NCI-H2171 treated with DMSO at 0.1 percent for 48 hours (cell line): ENCODE data around the gene FMNL3.

ENCODE experiments used
- DNase-seq: peaks from one replicate; lab custom pipeline; 2025; lab: John Stamatoyannopoulos, UW

Gene FMNL3

DNA sequence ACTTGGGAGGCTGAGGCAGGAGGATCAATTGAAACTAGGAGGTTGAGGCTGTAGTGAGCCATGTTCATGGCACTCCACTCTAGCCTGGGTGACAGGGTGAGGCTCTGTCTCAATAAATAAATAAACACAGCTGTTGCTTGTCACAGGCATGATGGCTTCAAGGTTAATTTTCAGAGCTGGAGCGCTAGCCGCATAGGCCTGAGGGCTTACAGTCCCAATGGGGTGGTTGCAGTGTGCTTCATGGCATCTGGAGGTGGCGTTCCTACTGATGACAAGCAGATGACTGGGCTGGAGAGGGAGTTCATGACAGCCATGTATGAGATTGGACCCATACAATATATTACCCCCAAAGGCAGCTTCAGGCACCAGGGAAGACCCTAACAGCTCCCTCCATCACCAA lies 1.6 kb upstream of the FMNL3 start:
- DNase-seq, result no peak

DNA sequence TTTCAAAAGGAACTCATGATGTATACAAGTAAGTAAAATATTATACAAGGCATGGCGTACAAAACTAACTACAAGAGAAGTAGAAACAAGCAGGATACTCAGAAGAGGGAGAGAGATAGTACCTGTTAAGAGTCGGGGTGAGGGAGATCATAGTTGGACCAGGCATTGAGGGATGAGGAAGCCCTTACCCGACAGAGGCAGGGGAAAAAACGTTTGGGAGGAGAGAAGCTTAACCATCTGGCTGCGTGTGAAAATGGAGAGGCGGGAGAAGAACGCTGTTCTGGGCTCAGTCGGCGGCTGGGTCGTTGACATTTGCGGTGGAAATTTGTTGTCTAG lies 575 bp upstream of the FMNL3 start:
- DNase-seq, result no peak

DNA sequence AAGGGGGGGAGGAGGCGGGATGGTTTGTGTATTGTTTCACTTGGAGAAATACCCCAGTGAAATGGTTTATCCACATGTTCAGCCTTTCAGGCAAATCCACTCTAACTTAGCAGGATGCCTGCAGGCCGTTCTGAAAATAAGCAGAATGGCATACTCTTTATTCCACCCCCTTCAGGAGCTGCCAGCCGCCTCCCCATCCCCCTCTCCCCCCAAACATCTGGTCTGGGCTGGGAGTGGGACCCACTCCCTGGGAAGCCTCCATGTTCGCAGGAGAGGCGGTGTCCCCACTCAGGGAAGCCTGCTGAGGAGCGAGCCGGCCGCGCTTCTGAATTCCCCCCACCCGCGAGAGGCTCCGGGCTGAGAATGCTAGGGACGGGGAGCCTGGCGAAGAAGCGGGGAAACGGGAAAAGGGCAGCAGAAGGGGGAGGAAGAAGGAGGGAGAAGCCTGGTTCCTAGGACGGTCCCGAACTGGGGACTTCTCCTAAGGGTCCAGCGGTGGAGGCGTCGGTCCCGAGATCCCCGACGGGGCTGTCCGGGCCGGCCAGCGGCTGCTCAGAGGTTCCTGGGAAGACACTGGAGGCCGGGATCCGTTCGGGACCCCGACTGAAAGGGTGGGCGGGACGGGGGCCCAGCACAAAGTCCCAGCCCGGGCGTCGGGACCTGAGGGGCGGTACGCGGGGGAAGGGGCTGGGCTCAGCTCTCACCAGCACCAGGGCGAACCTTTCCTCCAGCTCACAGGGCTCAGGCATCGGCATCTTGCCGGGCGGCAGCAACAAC lies 666 bp downstream of the FMNL3 start:
- DNase-seq, result peak; percentile 46

DNA sequence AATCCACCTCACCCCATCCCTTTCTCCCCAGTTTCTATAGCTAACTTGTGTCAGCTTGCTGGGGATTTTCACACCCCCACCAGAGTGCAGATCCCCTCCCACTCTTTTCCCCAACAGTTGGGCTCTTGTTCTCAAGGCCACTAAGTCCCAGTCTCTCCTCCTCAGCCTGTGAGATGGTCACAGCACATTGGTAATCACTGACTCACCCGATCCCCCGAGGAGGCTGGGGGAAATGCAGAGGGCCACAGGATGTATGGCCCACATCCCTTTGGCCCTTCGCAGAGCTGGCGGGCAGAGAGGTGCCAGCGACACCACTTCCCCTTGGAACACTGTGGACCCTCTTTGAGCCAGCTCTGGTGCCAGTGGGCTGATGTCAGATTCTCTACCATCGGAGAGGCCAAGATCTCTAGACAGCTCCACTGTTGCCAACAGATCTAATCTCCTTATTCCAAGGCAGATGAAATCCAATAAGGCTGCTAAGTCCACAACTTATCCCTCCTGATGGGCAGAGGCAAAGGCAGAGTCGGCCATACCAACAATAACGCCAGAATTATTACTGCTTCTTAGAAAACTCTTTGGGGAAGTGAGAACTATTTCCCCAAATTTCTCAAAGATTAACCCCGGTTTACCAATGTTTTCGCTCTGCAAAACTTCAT lies 1.6 kb downstream of the FMNL3 start:
- no peak for DNase-seq

DNA sequence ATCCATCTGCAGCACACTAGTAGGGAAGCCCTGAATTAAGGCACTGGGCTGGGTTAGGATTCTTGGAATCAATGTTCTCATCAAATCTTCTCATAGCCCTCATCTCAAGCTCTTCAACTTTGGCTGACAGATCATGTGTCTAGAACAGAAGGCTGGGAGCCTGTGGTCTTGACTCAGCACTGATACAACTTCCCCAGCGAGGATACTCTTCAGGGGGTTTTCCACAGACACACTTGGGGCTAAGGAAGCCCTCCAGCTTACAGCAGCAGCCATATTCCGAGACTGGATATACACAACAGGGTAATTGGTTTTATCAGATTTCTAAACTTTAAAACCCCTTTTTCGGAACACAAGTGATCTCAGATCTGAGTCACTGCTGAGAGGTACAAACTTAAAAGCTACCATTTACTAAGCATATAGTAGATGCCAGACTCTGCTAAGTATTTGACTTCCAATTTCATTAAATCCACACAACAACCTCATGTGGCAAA lies 3.5 kb downstream of the FMNL3 start:
- DNase-seq, result no peak

DNA sequence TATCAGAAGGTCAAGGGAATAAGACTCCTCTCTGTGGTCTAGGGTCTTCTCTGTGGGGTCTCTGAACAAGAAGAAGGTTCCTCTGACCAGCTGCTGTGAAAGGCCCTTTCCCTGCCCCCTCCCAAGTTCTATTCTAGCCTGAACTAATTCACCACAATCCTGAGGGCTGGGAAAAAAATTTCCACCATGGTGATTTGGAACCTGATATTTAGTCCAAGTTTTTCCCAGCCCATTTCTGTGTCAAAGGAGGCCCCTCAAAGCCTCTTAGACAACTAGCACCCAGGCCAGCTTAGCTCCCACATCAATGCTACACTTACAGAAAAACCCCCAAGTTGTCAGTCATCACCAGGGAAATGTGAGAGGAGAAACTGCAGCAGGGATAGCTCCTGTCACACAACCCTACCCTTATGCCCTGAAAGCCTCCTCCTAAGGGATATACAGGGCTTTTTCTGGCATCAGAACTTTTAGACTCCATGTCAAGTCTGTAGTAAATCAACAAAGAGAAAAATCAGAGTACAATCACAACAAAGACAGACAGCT lies 4.5 kb downstream of the FMNL3 start:
- DNase-seq, result no peak

DNA sequence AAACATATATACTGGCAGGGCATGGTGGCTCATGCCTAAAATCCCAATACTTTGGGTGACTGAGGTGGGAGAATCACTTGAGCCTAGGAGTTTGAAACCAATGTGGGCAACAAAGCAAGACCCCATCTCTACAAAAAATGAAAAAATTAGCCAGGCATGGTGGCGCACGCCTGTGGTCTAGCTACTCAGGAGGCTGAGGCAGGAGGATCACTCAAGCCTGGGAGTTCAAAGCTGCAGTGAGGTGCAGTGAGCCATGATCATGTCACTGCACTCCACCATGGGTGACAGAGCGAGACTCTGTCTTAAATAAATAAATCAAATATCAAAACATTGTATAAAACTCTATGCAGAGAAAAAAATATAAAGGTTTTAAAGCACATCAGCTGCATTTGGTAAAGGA lies 5.2 kb downstream of the FMNL3 start:
- no peak for DNase-seq

DNA sequence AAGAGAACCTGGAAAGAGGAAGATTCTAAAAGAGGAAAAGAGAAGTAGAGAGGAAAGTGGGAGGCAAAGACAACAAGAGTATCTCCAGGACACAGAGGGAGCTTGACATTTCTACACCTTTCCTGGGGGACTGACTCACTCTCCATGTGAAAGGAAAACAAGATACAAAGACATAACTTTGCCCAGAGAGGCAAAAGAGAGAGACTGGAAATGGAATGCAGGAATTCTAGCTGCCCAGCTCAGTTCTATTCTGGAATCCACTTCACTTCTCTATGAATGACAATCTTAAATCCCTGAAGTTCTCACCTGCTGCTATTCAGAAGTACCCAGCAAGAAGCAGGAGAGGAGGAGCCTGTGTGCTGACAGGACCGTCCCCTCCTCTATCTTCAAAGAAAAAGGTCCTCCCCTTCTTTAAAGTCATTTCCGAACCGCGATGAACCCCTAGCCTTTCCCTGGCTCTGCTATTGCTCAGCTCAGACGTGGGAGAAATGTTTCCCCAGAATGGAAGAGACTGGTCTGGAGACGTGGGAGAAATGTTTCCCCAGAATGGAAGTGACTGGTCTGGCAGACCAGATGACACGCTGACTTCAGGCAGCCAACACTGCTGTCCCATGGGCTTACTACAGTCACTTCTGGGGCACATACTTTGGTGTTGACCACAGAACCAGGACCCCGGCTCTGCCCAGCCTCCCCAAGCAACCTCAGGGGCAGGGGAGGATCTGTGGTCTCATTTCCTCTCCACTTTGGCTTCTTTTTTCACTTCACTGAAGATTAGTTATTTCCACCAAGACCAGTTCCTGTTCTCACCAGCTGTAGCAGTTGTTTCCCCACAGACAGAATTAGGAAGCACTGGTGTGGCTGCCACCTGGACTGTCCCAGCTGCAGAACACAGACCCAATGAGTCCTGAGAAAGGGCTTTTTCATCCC lies 8.3 kb downstream of the FMNL3 start:
- DNase-seq, result no peak

DNA sequence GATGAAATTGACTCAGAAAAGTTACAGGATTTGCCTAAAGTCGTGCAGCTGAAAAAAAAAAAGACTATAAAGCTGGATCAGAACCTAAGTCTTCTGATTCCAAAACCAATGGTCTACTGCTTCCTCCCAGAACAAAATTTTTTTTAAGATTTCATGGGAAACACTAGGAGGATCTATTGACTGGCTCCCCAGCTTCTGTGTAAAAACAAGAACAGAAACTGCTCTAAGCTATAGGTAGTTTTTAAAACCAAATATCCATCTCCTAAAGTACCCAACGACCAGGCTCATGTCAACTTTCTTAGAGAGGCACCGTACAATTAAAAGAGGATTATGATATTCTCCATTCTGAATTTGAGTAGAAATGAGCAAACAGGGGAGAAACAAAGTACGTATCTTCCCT lies 9.4 kb downstream of the FMNL3 start:
- no peak for DNase-seq

DNA sequence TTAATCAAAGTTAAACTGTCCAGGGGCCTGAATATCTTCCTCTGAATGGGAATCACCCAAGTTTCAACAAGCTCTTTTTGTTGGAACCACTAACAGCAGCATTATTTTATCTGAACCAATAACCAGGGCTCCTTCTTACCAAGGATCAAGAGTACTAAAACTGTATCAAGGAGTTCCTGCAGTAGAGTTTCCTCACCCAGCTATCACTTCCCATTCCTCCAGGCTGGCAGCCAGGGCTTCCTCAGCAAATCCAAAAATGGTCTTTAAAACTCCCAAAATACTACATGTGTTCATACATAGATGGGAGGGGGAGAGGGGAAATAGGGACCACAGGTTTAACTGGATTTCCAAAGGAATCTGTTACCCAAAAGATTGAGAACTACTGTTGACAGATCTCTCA lies 10.5 kb downstream of the FMNL3 start:
- no peak for DNase-seq

DNA sequence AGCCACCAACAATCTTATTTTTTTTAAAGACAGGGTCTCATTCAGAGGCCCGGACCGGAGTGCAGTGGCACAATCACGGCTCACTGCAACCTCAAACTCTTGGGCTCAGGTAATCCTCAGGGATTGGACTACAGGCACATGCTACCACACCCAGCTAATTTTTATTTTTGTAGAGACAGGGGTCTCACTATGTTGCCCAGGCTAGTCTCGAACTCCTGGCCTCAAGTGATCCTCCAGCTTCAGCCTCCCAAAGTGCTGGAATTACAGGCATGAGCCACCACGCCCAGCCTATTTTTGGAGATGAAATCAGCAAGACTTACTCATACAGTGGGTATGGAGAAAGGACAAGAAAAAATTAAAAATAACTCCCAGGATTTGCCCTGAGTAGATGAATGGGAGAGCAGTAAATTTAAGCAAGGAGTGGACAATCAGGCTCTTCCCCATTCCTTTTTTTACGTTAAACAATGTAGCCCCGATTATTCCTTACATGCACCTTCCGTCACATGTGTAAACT lies 13.2 kb downstream of the FMNL3 start:
- no peak for DNase-seq

DNA sequence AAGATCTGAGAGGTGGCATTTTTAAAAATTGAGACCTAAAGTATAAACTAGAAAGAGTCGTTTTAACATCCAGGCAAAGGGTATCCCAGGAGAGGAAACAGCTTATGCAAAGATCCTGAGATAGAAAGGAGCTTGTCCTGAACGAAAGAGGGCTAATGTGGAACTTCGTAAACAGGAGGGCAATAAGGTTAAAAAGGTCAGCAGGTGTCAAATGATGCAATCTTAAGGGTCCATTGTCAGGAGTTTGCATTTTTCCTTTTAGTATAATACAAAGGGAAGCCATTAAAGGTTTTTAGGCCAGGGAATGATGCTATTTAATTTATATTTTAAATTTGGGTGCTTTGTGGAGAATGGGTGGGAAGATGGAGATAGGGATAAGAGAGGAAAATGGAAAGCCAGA lies 14.4 kb downstream of the FMNL3 start:
- DNase-seq, result no peak

DNA sequence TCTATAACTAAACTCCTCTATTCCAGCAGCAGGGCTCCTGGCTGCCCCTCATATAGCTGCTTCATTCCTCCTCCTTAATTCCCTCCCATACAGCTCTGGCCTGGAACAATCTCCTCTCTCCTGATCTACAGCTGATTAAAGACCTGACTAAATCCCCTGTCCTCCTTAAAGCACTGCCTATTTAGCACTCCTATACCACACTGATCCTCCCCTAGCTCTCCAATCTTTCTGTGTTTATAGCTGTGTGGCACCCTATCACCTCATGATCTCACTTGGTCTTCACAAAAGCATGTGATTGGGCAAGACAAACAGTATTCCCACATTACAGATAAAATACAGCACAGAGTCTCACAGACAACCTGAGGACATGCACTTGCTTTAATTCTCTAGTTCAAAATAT lies 17.4 kb downstream of the FMNL3 start:
- peak; percentile 23 for DNase-seq

DNA sequence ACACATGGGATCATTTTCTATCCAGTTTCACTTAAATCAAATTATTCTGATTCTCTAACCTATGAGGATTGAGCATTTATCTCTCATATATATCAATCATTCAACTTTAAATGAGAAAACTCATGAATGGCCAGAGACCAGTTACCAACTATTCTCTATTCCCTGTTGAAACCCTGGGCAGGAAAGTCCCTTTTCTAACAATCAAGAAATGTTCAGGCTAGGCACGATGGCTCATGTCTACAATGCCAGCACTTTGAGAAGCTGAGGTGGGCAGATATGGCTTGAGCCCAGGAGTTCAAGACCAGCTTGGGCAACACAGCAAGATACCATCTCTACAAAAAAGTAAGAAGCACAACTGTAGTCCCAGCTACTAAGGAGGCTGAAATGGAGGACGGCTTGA lies 18.0 kb downstream of the FMNL3 start:
- no peak for DNase-seq

DNA sequence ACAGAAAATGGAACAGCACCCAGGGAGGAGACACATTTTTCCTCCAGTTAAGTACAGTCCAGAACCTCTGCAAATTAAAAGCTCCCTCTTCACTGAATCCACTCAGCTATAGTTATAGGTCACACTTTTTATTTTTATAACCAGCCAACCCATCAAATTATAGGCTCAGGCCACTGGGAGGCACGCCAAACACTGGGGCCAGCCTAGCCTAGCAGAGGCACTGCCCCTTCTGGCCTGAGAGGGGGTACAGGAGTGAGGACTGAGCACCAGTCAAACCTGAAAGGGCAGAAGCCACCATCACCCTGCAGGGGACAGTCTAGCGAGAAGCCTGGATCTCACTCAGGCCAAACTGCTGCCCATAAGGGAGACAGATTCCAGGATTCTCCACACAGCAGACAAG lies 19.3 kb downstream of the FMNL3 start:
- no peak for DNase-seq

DNA sequence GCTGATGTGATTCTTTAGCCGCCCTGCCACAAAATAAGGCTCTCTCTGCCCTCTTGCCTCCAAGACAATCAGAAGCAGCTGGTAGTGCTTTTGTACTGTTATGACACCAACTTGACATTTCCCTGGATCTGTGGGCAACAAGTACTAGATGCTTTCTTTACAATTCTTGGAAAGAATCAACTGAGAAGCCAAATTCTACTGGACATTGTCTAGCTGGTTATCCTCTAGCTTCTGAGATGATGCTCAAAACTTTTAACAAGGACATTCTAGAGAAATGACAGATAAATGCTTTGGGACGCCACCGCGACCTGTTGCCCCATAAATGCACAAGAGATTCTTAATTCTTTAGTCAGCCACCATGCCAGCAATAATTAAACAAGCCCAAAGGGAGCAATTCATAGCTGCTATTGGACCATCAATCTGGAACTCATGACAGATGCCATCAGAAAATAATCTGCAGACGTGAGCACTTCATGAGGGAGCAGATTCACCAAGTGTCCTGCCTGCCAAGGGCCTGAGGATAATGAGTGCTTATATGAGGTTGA lies 22.8 kb downstream of the FMNL3 start:
- no peak for DNase-seq

DNA sequence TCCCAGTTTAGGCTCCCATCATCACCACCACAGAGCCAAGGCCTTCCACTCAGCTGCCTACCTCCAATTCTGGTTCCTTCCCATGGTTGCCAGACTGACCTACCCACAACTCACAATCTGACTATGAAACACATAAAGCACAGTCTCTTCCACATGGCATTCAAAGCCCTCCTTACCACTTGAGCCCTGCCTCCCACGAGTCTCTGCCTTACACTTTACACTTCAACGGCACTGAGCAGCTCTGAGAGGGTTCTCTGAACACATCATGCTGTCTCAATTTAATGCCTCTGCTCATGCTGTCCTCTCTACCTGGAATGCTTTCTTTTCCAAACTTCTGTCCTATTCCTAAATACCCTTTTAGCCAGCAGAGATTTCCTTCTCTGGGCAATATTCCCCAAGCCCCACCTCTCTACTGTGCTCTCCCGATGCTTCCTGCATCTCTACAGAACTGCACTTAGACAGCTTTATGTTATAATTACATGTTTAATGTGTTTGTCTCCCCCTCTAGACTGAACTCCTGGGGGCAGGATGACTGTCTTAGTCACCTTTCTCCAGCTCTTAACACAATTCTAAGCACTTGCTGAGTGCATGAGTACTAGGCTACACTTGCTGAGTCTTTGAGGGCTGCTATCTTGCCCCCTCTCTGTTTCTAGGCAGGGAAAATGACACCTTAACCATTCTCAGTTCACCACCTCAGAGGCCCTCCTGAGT lies 23.5 kb downstream of the FMNL3 start:
- no peak for DNase-seq

DNA sequence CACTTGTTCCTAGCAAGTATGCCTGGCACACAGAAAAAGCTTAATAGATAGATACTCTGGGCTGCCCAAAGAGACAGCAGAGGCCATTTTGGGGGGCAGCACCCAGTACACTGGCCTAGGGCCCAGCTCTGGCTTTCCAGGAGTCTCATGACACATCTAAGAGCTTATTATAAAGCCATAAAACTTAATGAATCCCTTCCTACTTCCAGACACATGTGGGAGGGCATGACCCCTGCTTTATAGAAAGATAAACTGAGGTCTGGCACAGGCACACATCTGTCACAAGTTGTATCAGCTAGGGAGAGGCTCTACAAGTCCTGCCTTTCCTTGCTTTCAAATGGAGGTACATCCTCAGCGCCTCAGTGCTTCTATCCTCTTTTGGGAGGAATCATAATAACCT lies 27.1 kb downstream of the FMNL3 start:
- DNase-seq, result no peak

DNA sequence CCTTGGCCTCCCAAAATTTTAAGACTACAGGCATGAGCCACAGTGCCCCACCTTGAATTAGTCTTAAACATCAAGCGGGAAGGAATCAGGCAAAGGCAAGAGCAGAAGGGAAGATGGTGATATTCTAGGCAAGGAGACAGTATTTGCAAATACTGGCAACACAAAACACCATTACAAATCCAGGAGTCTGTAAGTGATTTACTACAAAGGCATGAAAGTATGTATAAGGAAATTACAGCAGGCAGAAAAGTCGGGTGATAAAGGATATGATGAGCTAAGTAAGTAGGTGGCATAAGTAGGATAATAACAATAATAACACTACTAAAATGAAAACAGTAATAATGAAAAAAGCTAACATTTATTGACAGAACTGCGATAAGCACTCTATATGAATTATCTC lies 28.5 kb downstream of the FMNL3 start:
- no peak for DNase-seq

DNA sequence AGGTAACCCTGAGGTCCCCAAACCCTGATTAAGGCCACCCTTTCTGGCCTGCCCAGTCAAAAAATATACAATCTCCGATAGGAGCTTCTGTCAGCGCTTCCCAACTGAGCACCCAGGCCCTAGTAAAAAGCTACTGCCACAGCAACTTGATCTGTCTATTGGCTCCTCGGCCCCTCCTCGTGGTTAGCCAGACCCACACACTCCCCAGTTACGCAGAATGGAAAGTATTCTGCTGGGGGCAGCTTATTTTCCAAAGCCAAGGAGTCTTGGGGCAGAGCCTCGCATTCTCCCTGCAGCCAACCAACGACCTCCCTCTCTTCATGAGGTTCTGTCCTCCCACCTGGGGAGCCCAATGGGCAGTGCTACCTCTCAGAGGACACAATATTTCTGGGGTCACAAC lies 32.1 kb downstream of the FMNL3 start:
- DNase-seq, result no peak

DNA sequence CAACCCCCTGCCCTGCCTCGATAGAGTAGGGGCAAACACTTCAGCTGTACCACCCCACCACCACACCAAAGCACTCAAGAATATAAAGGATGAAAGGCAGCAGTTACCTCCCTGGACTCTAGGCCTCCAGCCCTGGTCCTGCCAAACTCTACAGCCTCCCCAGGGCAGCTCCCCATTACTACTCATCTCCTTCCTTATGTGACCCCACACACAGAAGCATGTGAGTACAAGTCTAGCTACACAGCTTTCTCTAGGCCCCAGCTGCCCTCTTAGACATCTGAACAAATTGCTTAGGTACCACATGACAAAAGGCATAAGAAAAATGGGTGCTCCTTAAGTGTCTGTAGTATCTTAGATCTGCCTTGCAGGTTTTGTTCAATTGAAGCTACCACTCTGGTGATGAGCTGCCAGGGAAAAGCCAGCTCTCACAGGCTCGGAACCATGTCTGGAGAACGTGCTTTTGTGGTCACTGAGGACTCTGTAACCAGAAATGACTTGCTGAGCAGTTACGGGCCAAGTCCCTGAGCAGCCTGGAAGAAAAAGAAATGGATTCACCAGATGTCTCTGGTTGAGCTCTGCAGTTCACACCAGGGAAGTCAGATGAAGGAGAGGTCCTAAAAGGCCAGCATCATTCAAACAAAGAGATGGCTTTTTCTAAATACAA lies 32.8 kb downstream of the FMNL3 start:
- DNase-seq, result no peak
